DMS53 treated with DMSO at 0.1 percent for 48 hours (cell line): Measurements from ENCODE around the gene MAP1LC3A.

Experiments used
- DNase-seq: peaks from one replicate; lab custom pipeline; 2025; ENCODE audit not compliant: unreplicated experiment; lab: John Stamatoyannopoulos, UW

Gene MAP1LC3A

DNA sequence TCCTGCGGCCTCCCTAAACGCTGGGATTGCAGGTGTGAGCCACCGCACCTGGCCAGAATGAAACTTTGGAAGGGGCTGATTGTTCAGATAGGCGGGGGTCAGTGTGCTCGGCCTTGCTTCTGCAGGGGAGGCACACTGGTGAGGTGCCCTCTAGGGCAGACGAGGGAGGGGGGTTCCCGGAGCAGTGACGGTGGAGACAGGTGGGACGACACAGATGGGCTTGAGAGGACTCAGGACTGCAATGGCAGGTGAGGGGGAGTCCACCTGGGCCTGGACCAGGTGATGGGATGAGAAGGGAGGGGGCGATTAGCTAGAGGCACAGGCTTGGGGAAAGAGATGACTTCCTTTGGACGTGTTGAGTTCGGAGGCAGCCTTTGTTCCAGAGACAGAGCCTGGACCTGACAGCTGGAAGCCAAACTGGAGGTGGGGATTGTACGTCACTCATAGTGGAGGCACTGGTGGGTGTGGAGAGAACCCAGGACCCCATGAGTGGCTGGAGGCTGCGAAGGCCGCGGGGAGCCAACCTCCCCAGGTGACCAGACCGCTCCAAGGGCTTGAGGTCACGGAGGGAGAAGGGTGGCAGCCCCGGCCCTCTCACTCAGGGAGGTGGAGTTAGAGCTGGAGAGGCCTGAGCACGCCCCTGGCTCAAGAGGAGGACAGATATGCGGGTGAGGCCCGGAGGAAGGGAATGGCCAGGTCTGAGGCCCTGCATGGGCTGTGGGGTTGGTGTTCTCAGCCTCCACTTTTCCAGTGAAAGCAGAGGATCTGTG is 10.5 kb upstream of the MAP1LC3A start:
- DNase-seq, result no peak

- no peak for DNase-seq
Measured at GRCh38 chr20:34549291-34549928, 9.1 kb upstream of the MAP1LC3A start.

GRCh38 chr20:34549929-34550305 is 8.6 kb upstream of the MAP1LC3A start:
- no peak for DNase-seq

DNA sequence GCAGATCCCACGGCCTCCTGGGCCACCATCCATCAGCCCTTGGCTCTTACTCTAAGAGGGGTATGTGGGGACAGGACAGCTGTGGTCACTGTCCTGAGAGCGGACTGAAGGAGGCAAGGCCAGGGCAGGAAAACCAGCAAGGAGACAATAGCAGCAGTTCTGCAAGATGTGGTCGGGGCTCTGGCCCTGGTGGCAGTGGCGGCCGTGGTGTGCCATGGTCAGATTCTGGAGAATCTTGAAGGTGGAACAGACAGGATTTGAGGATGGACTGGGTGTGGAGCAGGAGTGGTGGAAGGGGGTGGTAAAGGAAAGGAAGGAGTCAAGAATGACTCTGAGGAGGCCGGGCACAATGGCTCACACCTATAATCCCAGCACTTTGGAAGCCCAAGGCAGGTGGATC is 5.9 kb upstream of the MAP1LC3A start:
- DNase-seq, result no peak

DNA sequence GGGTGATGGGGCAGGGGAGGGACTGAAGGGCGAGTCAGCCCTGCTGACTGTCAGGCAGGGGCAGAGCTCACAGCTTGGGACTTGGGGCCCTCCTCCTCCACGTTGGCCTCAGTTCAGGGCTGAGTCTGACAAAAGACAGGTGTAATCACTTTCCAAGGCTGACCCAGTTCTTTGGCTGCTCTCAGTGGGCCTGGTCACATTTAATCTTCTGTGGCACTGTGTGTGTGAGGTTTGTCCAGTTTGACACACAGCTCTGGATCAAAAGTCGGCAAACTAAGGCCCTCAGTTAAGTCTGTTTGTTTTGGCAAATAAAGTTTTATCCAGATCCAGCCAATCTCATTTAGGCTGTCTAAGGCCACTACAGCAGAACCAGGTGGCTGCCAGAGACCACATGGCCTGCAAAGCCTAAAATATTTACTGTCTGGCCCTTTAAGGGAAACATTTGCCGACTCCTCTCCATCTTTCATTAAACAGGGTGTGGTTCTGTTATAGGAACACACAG is 5.1 kb upstream of the MAP1LC3A start:
- DNase-seq, result no peak

DNA sequence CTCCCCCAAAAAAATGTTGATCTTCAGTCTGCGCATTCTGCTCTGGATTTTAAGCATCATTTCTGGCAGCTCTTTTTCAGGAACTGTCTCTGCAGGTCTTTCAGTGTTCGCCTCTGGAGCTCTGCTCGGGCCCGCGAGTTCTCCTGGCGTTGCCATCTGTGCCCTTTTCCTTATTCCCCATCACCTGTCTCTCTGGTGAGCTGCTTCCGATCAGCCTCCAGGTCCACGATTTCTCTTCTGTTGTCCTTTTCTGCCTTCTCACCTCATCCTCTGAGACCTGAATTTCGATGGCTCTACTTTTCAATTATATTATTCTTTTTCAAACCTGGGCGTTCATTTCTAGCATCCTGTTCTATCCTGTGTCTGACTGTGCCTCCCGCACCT is 590 bp upstream of the MAP1LC3A start:
- DNase-seq, result peak; percentile 49

DNA sequence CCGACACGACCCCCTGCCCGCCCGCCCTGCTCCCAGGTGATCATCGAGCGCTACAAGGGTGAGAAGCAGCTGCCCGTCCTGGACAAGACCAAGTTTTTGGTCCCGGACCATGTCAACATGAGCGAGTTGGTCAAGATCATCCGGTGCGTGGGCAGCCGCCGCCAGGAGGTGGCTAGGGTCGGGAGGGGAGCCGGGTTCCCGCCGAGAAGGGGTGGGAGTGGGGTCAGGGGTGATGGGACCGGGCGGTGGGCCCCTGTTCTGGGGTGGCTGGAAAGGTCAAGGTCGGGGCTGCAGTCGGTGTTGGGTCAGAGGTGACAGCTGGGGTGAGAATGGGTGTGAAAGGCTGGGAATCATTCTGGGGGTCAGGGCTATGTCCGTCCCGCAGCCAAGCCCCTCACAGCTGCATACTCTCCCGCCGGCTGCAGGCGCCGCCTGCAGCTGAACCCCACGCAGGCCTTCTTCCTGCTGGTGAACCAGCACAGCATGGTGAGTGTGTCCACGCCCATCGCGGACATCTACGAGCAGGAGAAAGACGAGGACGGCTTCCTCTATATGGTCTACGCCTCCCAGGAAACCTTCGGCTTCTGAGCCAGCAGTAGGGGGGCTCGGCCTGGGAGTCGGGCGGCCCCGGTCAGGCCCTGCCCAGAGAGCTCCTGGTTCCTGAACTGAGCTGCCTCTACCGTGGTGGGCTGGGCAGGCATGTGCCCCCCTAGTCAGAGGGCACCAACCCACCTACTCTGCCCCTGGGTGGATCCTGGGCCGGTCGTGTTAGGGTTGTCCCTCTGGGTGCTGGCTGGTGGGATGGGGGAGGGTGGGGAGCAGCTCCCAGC is 1.0 kb downstream of the MAP1LC3A start:
- no peak for DNase-seq

DNA sequence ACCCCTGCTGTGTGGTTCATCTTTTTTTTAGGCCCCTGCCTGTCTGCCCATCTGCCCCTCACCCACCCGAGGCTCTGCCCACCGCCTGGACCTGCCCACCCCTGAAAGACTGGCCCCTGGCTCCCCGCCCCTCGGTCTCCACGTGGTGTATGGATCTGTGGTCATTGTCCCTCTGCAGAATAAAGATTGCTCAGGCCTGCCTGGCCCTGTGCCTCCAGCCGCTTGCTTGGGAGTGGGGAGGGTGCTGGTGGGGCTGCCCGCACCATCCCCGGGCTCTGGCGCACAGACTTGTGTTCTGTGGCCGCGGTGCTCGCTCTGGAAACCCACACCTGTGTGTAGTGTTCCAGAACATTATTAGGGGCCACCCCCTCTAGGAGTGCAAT is 1.6 kb downstream of the MAP1LC3A start:
- no peak for DNase-seq

DNA sequence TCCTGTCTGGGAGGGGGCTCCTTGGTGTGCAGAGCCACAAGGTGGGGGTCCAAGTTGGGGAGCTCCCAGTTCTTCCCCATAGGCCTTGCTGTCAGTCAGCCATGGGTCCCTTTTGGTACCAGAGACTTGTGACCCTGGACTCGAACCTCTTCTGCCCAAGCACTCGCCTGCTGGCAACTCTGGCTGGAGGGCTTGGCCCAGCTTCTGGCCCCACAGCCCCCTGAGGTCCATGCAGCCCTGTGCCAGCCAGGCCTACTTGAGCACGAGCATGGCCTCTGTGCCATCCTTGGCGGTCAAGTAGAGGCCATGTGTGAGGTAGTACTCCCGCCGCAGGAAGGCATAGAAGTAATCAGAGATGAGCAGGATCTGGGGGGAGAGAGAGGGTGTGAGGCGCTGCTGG is 2.1 kb downstream of the MAP1LC3A start:
- no peak for DNase-seq

DNA sequence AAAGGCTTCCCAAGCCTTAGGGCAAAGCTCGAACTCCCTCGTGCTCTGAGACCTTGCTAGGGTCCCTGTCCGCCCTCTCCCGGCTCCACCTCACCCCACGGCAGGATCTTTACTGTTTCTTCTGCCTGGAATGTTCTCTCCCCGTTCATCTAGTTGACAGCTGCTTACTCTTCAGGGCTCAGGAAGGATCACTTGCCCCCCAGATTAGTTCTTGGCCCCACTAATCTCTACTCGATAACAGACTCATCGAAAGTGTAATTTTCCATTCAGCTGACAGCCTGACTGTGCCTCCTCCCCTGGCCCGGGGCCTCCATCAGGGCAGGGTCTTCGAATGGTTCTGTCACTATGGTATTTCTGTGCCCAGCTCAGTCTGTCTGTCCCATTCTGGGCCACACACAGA is 3.1 kb downstream of the MAP1LC3A start:
- DNase-seq, result no peak

GRCh38 chr20:34562641-34563040 is 4.1 kb downstream of the MAP1LC3A start:
- DNase-seq, result peak; percentile 8

DNA sequence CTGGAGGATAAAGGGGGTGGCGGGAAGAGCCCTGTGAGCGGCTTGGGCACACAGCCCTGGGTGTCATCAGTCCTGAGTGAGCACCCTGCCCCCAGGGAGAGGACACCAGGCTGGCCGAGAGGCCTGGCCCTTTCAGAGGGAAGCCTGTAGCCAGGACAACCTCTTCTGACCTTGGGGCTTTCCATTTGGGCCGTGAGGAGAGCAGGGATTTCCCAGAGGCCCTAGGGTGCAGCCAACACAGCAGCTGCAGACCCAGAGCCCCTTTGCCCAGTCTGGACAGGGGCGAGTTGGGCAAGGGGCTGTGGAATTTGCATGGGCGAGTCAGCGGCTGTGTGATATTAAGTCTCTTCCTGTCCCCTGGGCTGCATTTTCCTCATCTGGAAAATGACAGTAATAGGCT is 6.3 kb downstream of the MAP1LC3A start:
- DNase-seq, result no peak

DNA sequence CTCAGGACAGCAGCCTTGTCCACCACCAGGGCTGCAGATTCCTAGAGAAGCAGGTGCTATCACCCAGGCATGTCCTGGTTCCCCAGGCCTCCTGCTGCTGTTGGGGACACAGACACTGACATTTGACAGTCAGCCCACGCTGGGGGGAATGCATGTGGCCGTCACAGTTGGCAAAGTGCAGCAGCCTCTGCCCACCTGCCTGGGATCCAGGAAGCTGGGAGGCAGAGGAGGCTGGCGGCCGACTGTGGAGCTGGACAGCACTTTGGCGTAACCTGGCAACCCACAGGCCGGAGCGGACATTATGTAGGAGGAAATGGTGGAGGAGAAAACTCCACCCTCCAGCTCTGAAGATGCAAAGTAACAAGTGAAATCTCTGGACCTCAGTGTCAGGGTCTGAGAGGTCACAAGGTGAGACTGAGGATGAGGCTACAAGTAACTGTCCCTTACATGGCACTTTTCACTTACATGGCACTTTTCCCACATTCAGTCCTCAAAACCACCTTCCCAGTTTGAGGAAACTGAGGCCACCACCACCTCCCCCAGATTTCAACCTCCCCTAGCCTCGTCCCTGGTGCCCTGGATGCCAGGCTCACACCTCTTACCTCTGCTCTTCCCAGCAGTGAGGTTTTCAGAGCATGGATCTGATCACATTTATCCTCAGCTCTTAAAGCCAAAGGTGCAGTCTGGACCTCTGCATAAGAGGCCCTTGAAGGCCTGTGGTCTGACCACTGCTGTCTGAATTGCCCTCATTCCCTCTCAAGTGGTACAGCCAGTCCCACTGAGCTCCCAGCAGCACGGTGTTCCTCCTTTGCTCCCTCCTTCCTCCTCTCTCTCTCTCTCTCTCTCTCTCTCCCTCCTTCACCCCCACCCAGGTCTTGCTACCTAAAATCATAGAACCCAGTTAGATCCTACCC is 8.7 kb downstream of the MAP1LC3A start:
- DNase-seq, result no peak

- no peak for DNase-seq
Measured at GRCh38 chr20:34567892-34568865, 9.7 kb downstream of the MAP1LC3A start.

- DNase-seq, result no peak
Measured at GRCh38 chr20:34569598-34569997, 11.1 kb downstream of the MAP1LC3A start.

DNA sequence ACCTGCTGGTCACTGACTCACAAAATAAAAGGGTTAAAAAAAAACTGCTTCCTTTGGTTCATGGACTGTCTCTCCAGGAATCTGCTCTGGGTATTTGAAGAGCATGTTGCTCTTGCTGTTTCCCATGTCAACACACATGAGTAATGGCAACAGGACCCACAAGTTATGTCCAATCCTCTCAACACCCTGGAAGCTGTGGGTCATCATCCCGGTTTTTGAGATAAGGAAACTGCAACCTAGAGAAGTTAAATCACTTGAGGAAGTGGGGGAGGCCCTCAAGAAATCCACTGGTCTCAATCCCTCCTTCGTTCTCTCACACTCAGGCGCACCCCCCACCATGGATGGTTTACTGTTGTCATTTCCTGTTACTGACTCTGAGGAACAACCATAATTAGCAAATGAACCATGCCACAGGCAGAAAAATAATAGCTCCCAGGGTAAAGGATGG is 12.4 kb downstream of the MAP1LC3A start:
- no peak for DNase-seq

- DNase-seq, result no peak
Measured at GRCh38 chr20:34571753-34572152, 13.2 kb downstream of the MAP1LC3A start.

GRCh38 chr20:34573541-34574300 is 15.2 kb downstream of the MAP1LC3A start:
- no peak for DNase-seq

DNA sequence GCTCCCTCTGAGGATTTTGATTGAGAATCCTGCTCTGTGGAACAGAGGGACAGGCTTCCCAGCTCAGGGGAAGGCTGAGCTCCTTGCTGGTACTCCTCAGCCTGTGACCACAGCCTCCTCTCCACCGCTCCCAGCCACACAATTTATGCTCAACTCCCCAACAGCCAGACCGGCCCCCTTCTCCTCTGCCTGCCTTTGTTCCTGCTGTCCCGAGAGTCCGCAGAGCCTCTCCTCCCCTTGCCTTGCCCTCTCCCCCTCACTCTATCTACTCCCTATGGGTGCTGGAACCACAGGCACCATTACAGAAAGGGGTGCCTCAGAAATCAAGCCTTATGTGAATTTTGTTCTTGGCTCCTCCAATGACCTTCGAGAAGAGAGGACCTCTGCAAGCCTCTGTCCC is 15.9 kb downstream of the MAP1LC3A start:
- DNase-seq, result no peak
